GOT3 (cell line): ENCODE measurements around the gene ZNHIT2.
"Not testable (repeated sequence)": the region's sequence is repeated elsewhere in the genome, so short reads cannot be mapped to it uniquely, and the experiment has no call there.

Experiments used
- DNase-seq: peaks from one replicate; lab custom pipeline; 2025; ENCODE audit warnings: mixed read lengths; lab: John Stamatoyannopoulos, UW

Gene ZNHIT2

GRCh38 chr11:65117206-65118096 is at the start of gene ZNHIT2:
TSS of gene ZNHIT2 (minus strand) at chr11:65117701. CDS start at chr11:65117653, 48 bp downstream.
- peak; percentile 91 for DNase-seq

GRCh38 chr11:65166893-65167292 is 49.4 kb upstream of the ZNHIT2 start:
- DNase-seq: no peak

GRCh38 chr11:65165410-65166317 is 48.2 kb upstream of the ZNHIT2 start:
- no peak for DNase-seq

GRCh38 chr11:65163684-65164083 is 46.2 kb upstream of the ZNHIT2 start:
- no peak for DNase-seq

GRCh38 chr11:65160643-65161042 is 43.1 kb upstream of the ZNHIT2 start:
- DNase-seq: no peak

- DNase-seq: no peak
Measured at GRCh38 chr11:65159012-65159411, 41.5 kb upstream of the ZNHIT2 start.

- DNase-seq: no peak
Measured at GRCh38 chr11:65157336-65157735, 39.8 kb upstream of the ZNHIT2 start.

GRCh38 chr11:65156926-65157325 is 39.4 kb upstream of the ZNHIT2 start:
- DNase-seq: no peak

GRCh38 chr11:65156256-65156655 is 38.8 kb upstream of the ZNHIT2 start:
- DNase-seq: no peak

- DNase-seq: no peak
Measured at GRCh38 chr11:65152122-65152521, 34.6 kb upstream of the ZNHIT2 start.

GRCh38 chr11:65151331-65151899 is 33.9 kb upstream of the ZNHIT2 start:
- DNase-seq: no peak

- DNase-seq: no peak
Measured at GRCh38 chr11:65150509-65151299, 33.2 kb upstream of the ZNHIT2 start.

GRCh38 chr11:65150131-65150508 is 32.6 kb upstream of the ZNHIT2 start:
- DNase-seq: not testable (repeated sequence)

- no peak for DNase-seq
Measured at GRCh38 chr11:65148657-65149056, 31.2 kb upstream of the ZNHIT2 start.

GRCh38 chr11:65147352-65148075 is 30.0 kb upstream of the ZNHIT2 start:
- DNase-seq: no peak

GRCh38 chr11:65141896-65142494 is 24.5 kb upstream of the ZNHIT2 start:
- no peak for DNase-seq

- DNase-seq: no peak
Measured at GRCh38 chr11:65136515-65137096, 19.1 kb upstream of the ZNHIT2 start.

GRCh38 chr11:65135633-65136145 is 18.2 kb upstream of the ZNHIT2 start:
- DNase-seq: no peak

GRCh38 chr11:65134952-65135632 is 17.6 kb upstream of the ZNHIT2 start:
- DNase-seq: peak; percentile 44
